Lower leg skin (tissue), 4 donors: ENCODE results near the gene PIK3R1. TPM values are rescaled to one million over a fixed set of nuclear protein-coding genes. Genes with fewer than 3 reads are reported as not detected.
"Not testable (repeated sequence)": the region's sequence is repeated elsewhere in the genome, so short reads cannot be mapped to it uniquely, and the experiment has no call there.

ENCODE experiments used
- DNase-seq, 2 donors: peaks; one replicate each; pipeline ENCODE4 v3.0.0-alpha.2; 2019; ENCODE audit warnings: low spot score in 2 of 2
- H3K4me3 ChIP-seq: fragments of 200-600 bp; sonication (generic); 2 replicates; pipeline ENCODE4 v1.5.1; 2017; ENCODE audit warnings: mild to moderate bottlenecking, low read depth; ENCODE audit not compliant: poor library complexity, severe bottlenecking
- POLR2A ChIP-seq, 2 donors: fragments of 450-650 bp; IDR thresholded peaks; one replicate each; pipeline ENCODE4 v1.6.1; 2016 to 2017; ENCODE audit warnings: antibody characterized with exemption in 2 of 2, mild to moderate bottlenecking in 1 of 2, moderate library complexity in 1 of 2
- WGBS, 2 donors: methylation state at CpG; one replicate each; pipeline ENCODE4 v1.1.5; 2018; 5-methylcytosine and 5-hydroxymethylcytosine counted together
- intact Hi-C: fragments of 100-400 bp; cut with DNase I; formaldehyde crosslinking; loops from one replicate; pipeline ENCODE4 v1.15.0; 2023; ENCODE audit warnings: low total_unique reads
- total RNA-seq, 4 donors: library from RNA; depleted of rRNA; stranded (reverse); fragments of >200 nt; gene quantifications; one replicate each; pipeline ENCODE4 v1.1.0, GENCODE V29; 2016
- TF ChIP-seq, protein P1 (sequence below), 3 donors: fragments of 450-650 bp; IDR thresholded peaks; one replicate each; pipeline ENCODE4 v1.5.1; 2016; ENCODE audit warnings: antibody characterized with exemption in 3 of 3, mild to moderate bottlenecking in 3 of 3, moderate library complexity in 2 of 3

Gene PIK3R1
- total RNA-seq, 4 donors from 2014 or later = 102 to 245 (median 137) TPM

DNA sequence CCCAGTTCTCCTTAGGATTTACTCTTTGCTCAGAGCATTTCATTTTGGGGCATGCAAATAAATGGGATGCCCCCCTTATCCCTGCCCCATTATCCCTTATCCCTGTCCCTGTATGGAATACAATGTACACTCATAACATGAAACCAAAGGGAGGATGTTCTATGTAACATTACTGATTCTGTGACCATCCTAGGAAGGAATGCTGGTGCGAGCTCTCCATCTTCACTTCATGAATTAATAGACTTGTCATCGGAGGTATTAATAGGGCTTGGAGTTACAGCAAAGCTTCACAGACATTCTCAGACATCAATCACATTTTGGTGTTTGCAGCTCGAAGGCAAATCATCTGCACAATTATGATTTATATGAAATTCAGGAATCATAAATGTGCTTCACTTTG lies 20.4 kb upstream of the PIK3R1 start:
- no peak for DNase-seq
- TF ChIP-seq, protein P1, sequence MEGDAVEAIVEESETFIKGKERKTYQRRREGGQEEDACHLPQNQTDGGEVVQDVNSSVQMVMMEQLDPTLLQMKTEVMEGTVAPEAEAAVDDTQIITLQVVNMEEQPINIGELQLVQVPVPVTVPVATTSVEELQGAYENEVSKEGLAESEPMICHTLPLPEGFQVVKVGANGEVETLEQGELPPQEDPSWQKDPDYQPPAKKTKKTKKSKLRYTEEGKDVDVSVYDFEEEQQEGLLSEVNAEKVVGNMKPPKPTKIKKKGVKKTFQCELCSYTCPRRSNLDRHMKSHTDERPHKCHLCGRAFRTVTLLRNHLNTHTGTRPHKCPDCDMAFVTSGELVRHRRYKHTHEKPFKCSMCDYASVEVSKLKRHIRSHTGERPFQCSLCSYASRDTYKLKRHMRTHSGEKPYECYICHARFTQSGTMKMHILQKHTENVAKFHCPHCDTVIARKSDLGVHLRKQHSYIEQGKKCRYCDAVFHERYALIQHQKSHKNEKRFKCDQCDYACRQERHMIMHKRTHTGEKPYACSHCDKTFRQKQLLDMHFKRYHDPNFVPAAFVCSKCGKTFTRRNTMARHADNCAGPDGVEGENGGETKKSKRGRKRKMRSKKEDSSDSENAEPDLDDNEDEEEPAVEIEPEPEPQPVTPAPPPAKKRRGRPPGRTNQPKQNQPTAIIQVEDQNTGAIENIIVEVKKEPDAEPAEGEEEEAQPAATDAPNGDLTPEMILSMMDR (IDR thresholded peaks at IDR 0.05) = no peak
- no peak for TF ChIP-seq POLR2A (IDR thresholded peaks at IDR 0.05)
- intact Hi-C loops = no loop called here
- H3K4me3 ChIP-seq = no peak overlapping the region
- 76 to 81% methylated on average over 3 of the region's 3 CpGs for WGBS, 2 donors

GRCh38 chr5:68196876-68197275 lies 18.7 kb upstream of the PIK3R1 start:
- DNase-seq = peak in 1 of 2 donors; percentile 49
- TF ChIP-seq POLR2A (IDR thresholded peaks at IDR 0.05) = no peak
- TF ChIP-seq, protein P1 (IDR thresholded peaks at IDR 0.05) = no peak
- intact Hi-C loops = no loop called here
- 92 to 94% methylated on average over 6 of the region's 6 CpGs for WGBS, 2 donors
- no peak overlapping the region for H3K4me3 ChIP-seq

DNA sequence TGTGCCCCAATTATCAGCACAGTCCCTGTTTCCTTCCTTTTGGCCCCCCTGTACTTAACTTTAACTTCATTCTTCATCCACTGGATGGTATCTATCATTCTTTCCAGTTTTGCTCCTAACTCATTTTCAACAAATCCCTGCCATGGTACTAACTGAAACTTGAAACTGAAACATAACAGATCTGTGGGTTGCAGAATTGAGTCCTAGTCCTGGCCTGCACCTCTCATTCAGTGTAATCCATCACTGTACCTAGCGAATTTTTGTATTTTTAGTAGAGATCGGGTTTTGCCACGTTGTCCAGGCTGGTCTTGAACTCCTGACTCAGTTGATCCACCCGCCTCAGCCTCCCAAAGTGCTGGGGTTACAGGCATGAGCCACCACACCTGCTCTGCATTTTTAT lies 15.3 kb upstream of the PIK3R1 start:
- DNase-seq = no peak
- intact Hi-C loops = no loop called here
- TF ChIP-seq, protein P1 (IDR thresholded peaks at IDR 0.05) = no peak
- no peak overlapping the region for H3K4me3 ChIP-seq
- WGBS, 2 donors = 92 to 94% methylated on average over 4 of the region's 4 CpGs

GRCh38 chr5:68210654-68211053 lies 4.9 kb upstream of the PIK3R1 start:
- WGBS, 2 donors = 92 to 93% methylated on average over 4 of the region's 4 CpGs
- intact Hi-C loops, DNase-seq, H3K4me3 ChIP-seq: not testable (repeated sequence)

GRCh38 chr5:68214482-68215207 lies 911 bp upstream of the PIK3R1 start:
- WGBS, 2 donors = 4 to 5% methylated on average over 22 to 25 of the region's 37 CpGs
- H3K4me3 ChIP-seq = peak overlapping the region; percentile 49
- intact Hi-C loops = no loop called here
- DNase-seq = peak in 1 of 2 donors; percentile 32
- TF ChIP-seq, protein P1 (IDR thresholded peaks at IDR 0.05) = no peak
- TF ChIP-seq POLR2A (IDR thresholded peaks at IDR 0.05) = no peak

DNA sequence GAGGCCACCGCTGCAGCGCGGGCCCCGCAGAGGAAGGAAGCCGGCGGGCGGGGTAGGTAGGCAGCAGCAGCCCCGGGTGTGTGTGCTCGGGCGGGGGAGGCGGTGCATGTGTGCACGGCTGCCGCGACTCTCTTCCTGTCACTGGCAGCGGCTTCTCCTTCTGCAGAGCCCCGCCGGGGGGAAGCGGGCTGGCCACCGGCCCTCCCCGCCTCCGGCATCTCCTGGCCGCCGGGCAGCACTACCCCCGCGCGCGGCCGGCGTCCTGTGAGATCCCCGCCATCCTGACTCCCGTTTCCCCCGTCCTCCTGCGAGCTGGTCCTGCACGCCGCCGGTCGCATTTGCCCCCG lies 315 bp downstream of the PIK3R1 start:
- DNase-seq = no peak
- 0 to 1% methylated on average over 26 to 35 of the region's 38 CpGs for WGBS, 2 donors
- TF ChIP-seq, protein P1 (IDR thresholded peaks at IDR 0.05) = no peak
- no peak for TF ChIP-seq POLR2A (IDR thresholded peaks at IDR 0.05)
- intact Hi-C loops = no loop called here
- H3K4me3 ChIP-seq = peak overlapping the region; percentile 99
